Omental fat pad (tissue), 4 donors: ENCODE results near the gene MACROD2. TPM values are rescaled to one million over a fixed set of nuclear protein-coding genes. Genes with fewer than 3 reads are reported as not detected.

Source experiments
- ATAC-seq: fragments of 150-250 bp; one replicate; pipeline ENCODE4 v1.9.1; 2016; ENCODE audit warnings: mild to moderate bottlenecking, moderate library complexity; ENCODE audit not compliant: low FRiP score
- DNase-seq: peaks from one replicate; pipeline ENCODE4 v3.0.0-alpha.2; 2019; ENCODE audit warnings: low spot score
- CTCF ChIP-seq, 3 donors: fragments of 450-650 bp; IDR thresholded peaks; one replicate each; pipeline ENCODE4 v1.5.1; 2016 to 2017; ENCODE audit warnings: antibody characterized with exemption in 3 of 3, mild to moderate bottlenecking in 3 of 3, moderate library complexity in 2 of 3
- total RNA-seq, 4 donors: library from RNA; depleted of rRNA; stranded (reverse); fragments of >200 nt; gene quantifications; one replicate each; pipeline ENCODE4 v1.1.0, GENCODE V29; 2016

The MACROD2 gene
- total RNA-seq, 4 donors from 2014 or later: 6.8 to 54.1 (median 7.4) TPM

- TF ChIP-seq CTCF (IDR thresholded peaks at IDR 0.05): no peak
- ATAC-seq: no peak
- no peak for DNase-seq
Measured at GRCh38 chr20:15593081-15593480, 1597.8 kb downstream of the MACROD2 start.

- ATAC-seq (peak; percentile 48), DNase-seq (no peak)
- TF ChIP-seq CTCF (IDR thresholded peaks at IDR 0.05): no peak
Measured at GRCh38 chr20:15594158-15594695, 1598.9 kb downstream of the MACROD2 start.

- ATAC-seq (no peak), DNase-seq (no peak)
- no peak for TF ChIP-seq CTCF (IDR thresholded peaks at IDR 0.05)
Measured at GRCh38 chr20:15596220-15596890, 1601.0 kb downstream of the MACROD2 start.

GRCh38 chr20:15597306-15597705, 1602.0 kb downstream of the MACROD2 start:
- DNase-seq (no peak), ATAC-seq (no peak)
- no peak for TF ChIP-seq CTCF (IDR thresholded peaks at IDR 0.05)

- ATAC-seq (no peak), DNase-seq (no peak)
- TF ChIP-seq CTCF (IDR thresholded peaks at IDR 0.05): no peak
Measured at GRCh38 chr20:15599961-15600360, 1604.6 kb downstream of the MACROD2 start.

- ATAC-seq: no peak
- no peak for TF ChIP-seq CTCF (IDR thresholded peaks at IDR 0.05)
Measured at GRCh38 chr20:15600565-15600964, 1605.2 kb downstream of the MACROD2 start.

GRCh38 chr20:15603506-15603905, 1608.2 kb downstream of the MACROD2 start:
- ATAC-seq (no peak), DNase-seq (no peak)
- TF ChIP-seq CTCF (IDR thresholded peaks at IDR 0.05): no peak

More at GRCh38 chr20:15600565-15600964, 1605.2 kb downstream of the MACROD2 start:
- no peak for DNase-seq
